Activated B cell treated with CpG ODN at 0.5 μM for 24 hours (primary cell): ENCODE measurements around the gene TBC1D8B. TPM values are rescaled to one million over a fixed set of nuclear protein-coding genes. Genes with fewer than 3 reads are reported as not detected.
"Not testable (repeated sequence)": the region's sequence is repeated elsewhere in the genome, so short reads cannot be mapped to it uniquely, and the experiment has no call there.

Source experiments
- ATAC-seq: fragments of 200-7000 bp; cut with Tn5 transposase; one replicate; pipeline ENCODE4 v1.10.0; 2021; ENCODE audit warnings: low read depth, mild to moderate bottlenecking, moderate library complexity
- CTCF ChIA-PET: fragments of 350-600 bp; sonication (Branson Sonifier 250); formaldehyde crosslinking; loops from one replicate; lab custom pipeline; 2021; ENCODE audit warnings: antibody characterized with exemption; lab: Charles Lee
- POLR2A ChIA-PET: fragments of 350-600 bp; sonication (Branson Sonifier 250); formaldehyde crosslinking; loops from one replicate; lab custom pipeline; 2021; ENCODE audit warnings: antibody characterized with exemption; lab: Charles Lee
- DNase-seq: peaks from one replicate; pipeline ENCODE4 v3.0.0; 2022
- H3K27ac Mint-ChIP-seq: one replicate; pipeline ENCODE4 v1.8.0; 2020; ENCODE audit warnings: mixed read lengths
- H3K27me3 Mint-ChIP-seq: one replicate; pipeline ENCODE4 v1.8.0; 2021; ENCODE audit warnings: mixed read lengths
- H3K36me3 Mint-ChIP-seq: one replicate; pipeline ENCODE4 v1.8.0; 2021; ENCODE audit warnings: low read depth, mixed read lengths
- H3K4me1 Mint-ChIP-seq: one replicate; pipeline ENCODE4 v1.8.0; 2021; ENCODE audit warnings: mixed read lengths
- H3K4me3 Mint-ChIP-seq: one replicate; pipeline ENCODE4 v1.8.0; 2020; ENCODE audit warnings: mild to moderate bottlenecking, mixed read lengths
- H3K9me3 Mint-ChIP-seq: one replicate; pipeline ENCODE4 v1.8.0; 2020; ENCODE audit warnings: mixed read lengths
- CTCF ChIP-seq: fragments of 200-600 bp; IDR thresholded peaks from one replicate; pipeline ENCODE4 v1.8.0; 2022; ENCODE audit warnings: antibody characterized with exemption, mild to moderate bottlenecking
- intact Hi-C: fragments of 100-400 bp; cut with micrococcal nuclease; formaldehyde crosslinking; loops from one replicate; pipeline ENCODE4 v1.15.1; 2024
- total RNA-seq: library from RNA; stranded (reverse); gene quantifications from 2 replicates; pipeline ENCODE4 v1.2.3, GENCODE V29; 2022

Gene TBC1D8B
- total RNA-seq, 1 donor from 2014 or later: 8.4 TPM

DNA sequence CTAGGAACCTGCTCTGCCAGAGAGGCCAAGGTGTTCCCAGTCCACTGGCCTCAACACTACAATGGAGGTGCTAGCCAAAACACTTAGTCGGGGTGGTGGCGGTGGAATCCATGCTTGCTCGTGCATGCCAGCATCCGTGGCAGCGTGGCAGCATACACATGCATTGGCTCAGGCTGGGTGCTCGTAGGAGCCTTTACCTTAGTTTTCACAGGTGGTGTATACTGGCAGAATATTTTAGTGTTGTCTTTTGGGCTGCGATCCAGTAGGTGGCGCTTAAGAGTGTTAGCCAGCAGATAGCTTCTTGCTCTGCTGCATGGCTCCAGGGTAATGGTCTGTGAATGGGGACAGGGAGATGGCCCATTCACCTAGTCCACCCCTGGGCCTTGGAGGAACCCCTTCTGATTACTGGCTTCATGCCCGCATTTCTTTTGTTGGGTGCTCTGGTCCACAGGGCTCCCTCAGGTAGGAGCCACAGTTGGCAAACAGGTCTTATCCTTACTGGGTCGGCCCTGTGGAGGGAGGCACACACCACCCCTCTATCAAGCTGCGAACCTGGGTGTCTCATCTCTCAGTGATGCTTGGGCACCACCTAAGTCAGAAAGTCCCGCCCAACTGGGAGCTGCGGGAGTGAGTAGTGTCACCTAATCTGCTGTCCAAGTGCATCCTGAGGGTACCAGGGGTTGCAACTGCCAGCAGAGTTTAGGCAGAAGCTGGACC is 60.7 kb downstream of the TBC1D8B start:
- ATAC-seq (no peak), DNase-seq (no peak)
- no peak overlapping the region for H3K27ac Mint-ChIP-seq

GRCh38 chrX:106863697-106864096 is 61.2 kb downstream of the TBC1D8B start:
- intact Hi-C loops: no loop called here
- DNase-seq (no peak), ATAC-seq (no peak)
- ChIA-PET POLR2A (no interaction called here), CTCF (no interaction called here)
- Mint-ChIP-seq H3K9me3 (peaks cover 3% of the 10 kb centered on the region), H3K27me3 (no peaks in the 10 kb centered on the region), H3K27ac (no peak overlapping the region), H3K4me3 (no peak overlapping the region), H3K36me3 (no peaks in the 10 kb centered on the region), H3K4me1 (no peaks in the 10 kb centered on the region)
- no peak for TF ChIP-seq CTCF

More for the DNA sequence above, 60.7 kb downstream of the TBC1D8B start:
- H3K9me3 Mint-ChIP-seq: peaks cover 3% of the 10 kb centered on the region
- no peaks in the 10 kb centered on the region for H3K36me3 Mint-ChIP-seq
- no peaks in the 10 kb centered on the region for H3K4me1 Mint-ChIP-seq
- POLR2A ChIA-PET: no interaction called here
- TF ChIP-seq CTCF: no peak
- no peaks in the 10 kb centered on the region for H3K27me3 Mint-ChIP-seq
- CTCF ChIA-PET: no interaction called here
- H3K4me3 Mint-ChIP-seq: no peak overlapping the region
- intact Hi-C loops: no loop called here

- H3K4me1 Mint-ChIP-seq, H3K9me3 Mint-ChIP-seq, ATAC-seq, H3K36me3 Mint-ChIP-seq, intact Hi-C loops, H3K4me3 Mint-ChIP-seq, H3K27ac Mint-ChIP-seq, DNase-seq, POLR2A ChIA-PET, H3K27me3 Mint-ChIP-seq: not testable (repeated sequence)
- CTCF ChIA-PET: interaction anchor here (1.2 to 2.0 kb wide), 2 partner anchors 25 to 904 kb away, joined by 3 to 7 read pairs; partner anchors contain the start of gene NCBP2L
These were observed 70.3 kb downstream of the TBC1D8B start for GRCh38 chrX:106872796-106873195.

GRCh38 chrX:106874075-106874474 is 71.6 kb downstream of the TBC1D8B start:
- no peaks in the 10 kb centered on the region for H3K36me3 Mint-ChIP-seq
- no peaks in the 10 kb centered on the region for H3K27me3 Mint-ChIP-seq
- H3K4me3 Mint-ChIP-seq: no peak overlapping the region
- DNase-seq (no peak), ATAC-seq (no peak)
- ChIA-PET CTCF (interaction anchor here (0.9 to 2.0 kb wide), 6 partner anchors 20 to 1197 kb away, joined by 3 to 7 read pairs (median 4); partner anchors contain the start of gene NCBP2L), POLR2A (no interaction called here)
- H3K9me3 Mint-ChIP-seq: no peaks in the 10 kb centered on the region
- H3K27ac Mint-ChIP-seq: no peak overlapping the region
- no peaks in the 10 kb centered on the region for H3K4me1 Mint-ChIP-seq
- no peak for TF ChIP-seq CTCF
- intact Hi-C loops: loop anchor here (1.0 to 2.0 kb wide), 2 partner anchors 1020 to 1199 kb away; no protein-coding TSS in a partner anchor

DNA sequence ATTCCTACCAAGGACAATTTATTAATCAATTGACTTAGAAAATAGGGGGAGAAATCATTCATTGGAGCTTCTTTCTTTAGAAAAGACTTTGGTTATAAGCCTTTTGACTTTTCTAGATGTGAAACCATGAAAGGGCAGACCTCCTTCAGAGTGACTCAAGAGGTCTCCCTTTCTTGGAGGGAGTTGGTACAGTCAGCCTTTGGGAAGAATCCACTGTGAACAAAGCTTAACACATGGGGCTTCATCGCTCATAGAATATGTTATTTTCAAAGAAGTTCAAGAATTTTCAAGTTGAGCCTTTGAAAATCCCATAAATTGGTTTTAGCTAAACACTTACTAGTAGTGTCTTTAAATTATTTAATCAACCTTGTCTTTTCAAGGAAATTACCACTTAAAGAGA is 72.7 kb downstream of the TBC1D8B start:
- no peak for DNase-seq
- POLR2A ChIA-PET: no interaction called here

More for the DNA sequence above, 72.7 kb downstream of the TBC1D8B start:
- Mint-ChIP-seq H3K4me1 (no peaks in the 10 kb centered on the region), H3K36me3 (no peaks in the 10 kb centered on the region), H3K9me3 (no peaks in the 10 kb centered on the region), H3K4me3 (no peak overlapping the region), H3K27me3 (no peaks in the 10 kb centered on the region), H3K27ac (no peak overlapping the region)
- ATAC-seq: no peak
- no peak for TF ChIP-seq CTCF
- intact Hi-C loops: loop anchor here (2.0 kb wide), 1 partner anchor 1198 kb away; no protein-coding TSS in a partner anchor
- CTCF ChIA-PET: interaction anchor here (0.9 to 1.8 kb wide), 4 partner anchors 8 to 1196 kb away, joined by 3 to 5 read pairs (median 4); no protein-coding TSS in a partner anchor
